ENCODE results near the gene CASK. TPM values are rescaled to one million over a fixed set of nuclear protein-coding genes. Genes with fewer than 3 reads are reported as not detected.
A peak's percentile ranks its signal among the peaks of the same experiment; 100 is the strongest.

The CASK gene
- total and polyA plus RNA-seq, 2 donors (not counting 1 experiment from before 2014, with no cell fraction given), result 27.4 to 78.3 TPM

DNA sequence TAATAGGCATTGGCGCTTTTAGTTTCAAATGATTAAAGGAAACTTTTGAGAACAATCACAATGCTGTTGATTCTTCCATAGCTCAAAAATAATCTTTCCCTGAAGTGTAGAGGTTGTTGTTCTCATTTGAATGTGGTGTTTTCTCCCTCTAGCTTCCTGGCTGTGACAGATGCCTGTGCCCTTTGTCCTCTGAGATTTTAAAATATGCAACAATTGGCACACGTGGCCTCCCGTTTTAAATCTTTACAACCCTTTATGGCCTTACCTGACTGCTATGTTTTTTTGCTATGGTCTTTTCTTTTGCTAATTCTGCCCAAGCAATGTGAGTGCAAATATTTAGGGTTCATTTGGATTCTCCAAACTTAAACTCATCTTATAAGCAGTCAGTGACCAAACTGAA is 22.9 kb upstream of the CASK start:
- H2AFZ ChIP-seq (ENCODE audit: low read length), result no peak overlapping the region
- H4K20me1 ChIP-seq (ENCODE audit: control insufficient read depth, extremely low read depth, insufficient read depth, low read length), result no peaks in the 10 kb centered on the region
- no peak for DNase-seq (ENCODE audit: low read depth in 2 of 2)
- H3K9me3 ChIP-seq (ENCODE audit: control insufficient read depth, insufficient read depth, low read depth, low read length), result no peaks in the 10 kb centered on the region
- H3K4me3 ChIP-seq (replicated peaks in 1 of 4; ENCODE audit: control extremely low read depth in 1 of 4, insufficient read depth in 1 of 4, low read depth in 3 of 4, low read length in 4 of 4), result no peak overlapping the region
- no peak overlapping the region for H3K27ac ChIP-seq (ENCODE audit: insufficient read depth, low read length)
- H3K36me3 ChIP-seq (ENCODE audit: control insufficient read depth, insufficient read depth, low read length), result no peaks in the 10 kb centered on the region
- H3K9ac ChIP-seq (ENCODE audit: insufficient read depth, low read length), result no peak overlapping the region
- H3K27me3 ChIP-seq (ENCODE audit: control insufficient read depth, insufficient read depth, low read length), result no peaks in the 10 kb centered on the region
- H3K79me2 ChIP-seq (ENCODE audit: control insufficient read depth, insufficient read depth, low read length), result no peaks in the 10 kb centered on the region
- no peak overlapping the region for H3K4me2 ChIP-seq (ENCODE audit: extremely low read depth, insufficient read depth, low read length)
- no peaks in the 10 kb centered on the region for H3K4me1 ChIP-seq (ENCODE audit: control insufficient read depth, extremely low read depth, insufficient read depth, low read length)
- TF ChIP-seq, protein P1, sequence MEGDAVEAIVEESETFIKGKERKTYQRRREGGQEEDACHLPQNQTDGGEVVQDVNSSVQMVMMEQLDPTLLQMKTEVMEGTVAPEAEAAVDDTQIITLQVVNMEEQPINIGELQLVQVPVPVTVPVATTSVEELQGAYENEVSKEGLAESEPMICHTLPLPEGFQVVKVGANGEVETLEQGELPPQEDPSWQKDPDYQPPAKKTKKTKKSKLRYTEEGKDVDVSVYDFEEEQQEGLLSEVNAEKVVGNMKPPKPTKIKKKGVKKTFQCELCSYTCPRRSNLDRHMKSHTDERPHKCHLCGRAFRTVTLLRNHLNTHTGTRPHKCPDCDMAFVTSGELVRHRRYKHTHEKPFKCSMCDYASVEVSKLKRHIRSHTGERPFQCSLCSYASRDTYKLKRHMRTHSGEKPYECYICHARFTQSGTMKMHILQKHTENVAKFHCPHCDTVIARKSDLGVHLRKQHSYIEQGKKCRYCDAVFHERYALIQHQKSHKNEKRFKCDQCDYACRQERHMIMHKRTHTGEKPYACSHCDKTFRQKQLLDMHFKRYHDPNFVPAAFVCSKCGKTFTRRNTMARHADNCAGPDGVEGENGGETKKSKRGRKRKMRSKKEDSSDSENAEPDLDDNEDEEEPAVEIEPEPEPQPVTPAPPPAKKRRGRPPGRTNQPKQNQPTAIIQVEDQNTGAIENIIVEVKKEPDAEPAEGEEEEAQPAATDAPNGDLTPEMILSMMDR (conservative IDR thresholded peaks at IDR 0.05 in 1 of 2, IDR thresholded peaks at IDR 0.05 in 1 of 2; ENCODE audit: low read depth in 1 of 2, low read length in 2 of 2), result no peak
- TF ChIP-seq EZH2 (IDR thresholded peaks at IDR 0.05; ENCODE audit: low read length, missing control alignments), result no peak

DNA sequence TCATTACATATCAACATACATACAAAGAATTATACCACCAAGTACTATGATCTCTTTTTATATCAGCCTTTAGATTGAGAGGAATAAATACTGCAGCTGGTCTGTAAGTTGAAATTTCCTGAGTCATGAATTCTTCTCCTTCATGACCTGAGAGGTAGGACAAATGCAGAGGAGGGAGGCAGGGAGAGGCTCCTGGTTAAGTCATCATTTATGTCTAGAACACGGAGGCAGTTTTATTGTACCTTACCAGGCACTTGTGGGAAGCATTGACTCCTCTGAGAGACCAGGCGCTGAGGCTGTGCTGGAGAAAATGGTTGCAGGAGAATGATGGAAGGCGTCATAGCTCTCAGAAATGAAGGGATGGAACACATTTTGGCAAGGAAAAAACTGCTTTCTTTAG is 12.5 kb upstream of the CASK start:
- no peaks in the 10 kb centered on the region for H3K4me1 ChIP-seq (ENCODE audit: control insufficient read depth, extremely low read depth, insufficient read depth, low read length)
- TF ChIP-seq, protein P1 (conservative IDR thresholded peaks at IDR 0.05 in 1 of 2, IDR thresholded peaks at IDR 0.05 in 1 of 2; ENCODE audit: low read depth in 1 of 2, low read length in 2 of 2), result no peak

DNA sequence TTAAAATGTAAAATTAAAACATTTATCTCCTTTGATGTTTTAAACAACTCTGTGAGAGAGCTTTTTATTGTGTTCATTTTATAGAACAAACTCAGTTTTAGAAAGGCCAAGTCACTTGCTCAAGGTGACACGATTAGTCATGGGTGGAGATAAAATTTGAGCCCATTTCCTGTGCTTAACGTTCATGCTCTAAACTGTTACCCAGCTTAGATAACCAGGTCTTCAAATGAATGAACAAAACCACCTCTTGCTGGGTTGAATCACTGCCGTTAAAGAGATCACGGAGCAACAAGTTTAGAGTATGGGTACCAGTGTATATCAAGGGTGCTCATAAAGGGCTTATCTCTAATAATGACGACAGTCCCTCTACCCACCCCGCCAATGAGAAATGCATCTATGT is 10.2 kb upstream of the CASK start:
- Histone ChIP-seq H3K4me3 (replicated peaks in 1 of 4; ENCODE audit: control extremely low read depth in 1 of 4, insufficient read depth in 1 of 4, low read depth in 3 of 4, low read length in 4 of 4) (no peak overlapping the region), H3K9ac (ENCODE audit: insufficient read depth, low read length) (no peak overlapping the region), H2AFZ (ENCODE audit: low read length) (no peak overlapping the region), H3K27ac (ENCODE audit: insufficient read depth, low read length) (no peak overlapping the region), H3K36me3 (ENCODE audit: control insufficient read depth, insufficient read depth, low read length) (no peaks in the 10 kb centered on the region), H4K20me1 (ENCODE audit: control insufficient read depth, extremely low read depth, insufficient read depth, low read length) (no peaks in the 10 kb centered on the region), H3K9me3 (ENCODE audit: control insufficient read depth, insufficient read depth, low read depth, low read length) (no peaks in the 10 kb centered on the region), H3K27me3 (ENCODE audit: control insufficient read depth, insufficient read depth, low read length) (no peaks in the 10 kb centered on the region), H3K79me2 (ENCODE audit: control insufficient read depth, insufficient read depth, low read length) (no peaks in the 10 kb centered on the region), H3K4me1 (ENCODE audit: control insufficient read depth, extremely low read depth, insufficient read depth, low read length) (no peaks in the 10 kb centered on the region), H3K4me2 (ENCODE audit: extremely low read depth, insufficient read depth, low read length) (no peak overlapping the region)
- peak in 1 of 2 donors; percentile 9 for DNase-seq (ENCODE audit: low read depth in 2 of 2)
- TF ChIP-seq, protein P1 (conservative IDR thresholded peaks at IDR 0.05 in 1 of 2, IDR thresholded peaks at IDR 0.05 in 1 of 2; ENCODE audit: low read depth in 1 of 2, low read length in 2 of 2), result no peak
- TF ChIP-seq EZH2 (IDR thresholded peaks at IDR 0.05; ENCODE audit: low read length, missing control alignments), result no peak

More for the DNA sequence above, 12.5 kb upstream of the CASK start:
- DNase-seq (ENCODE audit: low read depth in 2 of 2), result peak in 1 of 2 donors; percentile 22
- H3K27me3 ChIP-seq (ENCODE audit: control insufficient read depth, insufficient read depth, low read length), result no peaks in the 10 kb centered on the region
- no peak overlapping the region for H3K4me3 ChIP-seq (replicated peaks in 1 of 4; ENCODE audit: control extremely low read depth in 1 of 4, insufficient read depth in 1 of 4, low read depth in 3 of 4, low read length in 4 of 4)
- H4K20me1 ChIP-seq (ENCODE audit: control insufficient read depth, extremely low read depth, insufficient read depth, low read length), result no peaks in the 10 kb centered on the region
- H3K9ac ChIP-seq (ENCODE audit: insufficient read depth, low read length), result no peak overlapping the region
- H2AFZ ChIP-seq (ENCODE audit: low read length), result no peak overlapping the region
- no peaks in the 10 kb centered on the region for H3K9me3 ChIP-seq (ENCODE audit: control insufficient read depth, insufficient read depth, low read depth, low read length)
- no peaks in the 10 kb centered on the region for H3K36me3 ChIP-seq (ENCODE audit: control insufficient read depth, insufficient read depth, low read length)
- no peaks in the 10 kb centered on the region for H3K79me2 ChIP-seq (ENCODE audit: control insufficient read depth, insufficient read depth, low read length)
- H3K4me2 ChIP-seq (ENCODE audit: extremely low read depth, insufficient read depth, low read length), result no peak overlapping the region
- H3K27ac ChIP-seq (ENCODE audit: insufficient read depth, low read length), result no peak overlapping the region

Measured in fibroblast of lung (primary cell).